Muscle of leg (tissue), 11 donors: ENCODE data around the gene LSP1. TPM values are rescaled to one million over a fixed set of nuclear protein-coding genes. Genes with fewer than 3 reads are reported as not detected.

Experiments
- DNase-seq: peaks from one replicate; pipeline ENCODE4 v3.0.0; 2013
- H3K27ac ChIP-seq: one replicate; pipeline ENCODE4 v1.5.1; 2013; ENCODE audit warnings: mild to moderate bottlenecking, low read length, control low read depth
- H3K27me3 ChIP-seq: one replicate; pipeline ENCODE4 v1.6.1; 2013; ENCODE audit warnings: low read length; ENCODE audit not compliant: control insufficient read depth, insufficient read depth
- H3K36me3 ChIP-seq: one replicate; pipeline ENCODE4 v1.6.1; 2013; ENCODE audit warnings: low read length; ENCODE audit not compliant: control insufficient read depth, insufficient read depth
- H3K4me1 ChIP-seq: one replicate; pipeline ENCODE4 v1.6.1; 2013; ENCODE audit warnings: low read length; ENCODE audit not compliant: control insufficient read depth, insufficient read depth
- H3K4me3 ChIP-seq: one replicate; pipeline ENCODE4 v1.5.1; 2013; ENCODE audit warnings: low read length, control low read depth
- H3K9me3 ChIP-seq: replicated peaks from 2 replicates; pipeline ENCODE4 v1.6.1; 2013; ENCODE audit warnings: low read depth, low read length; ENCODE audit not compliant: control insufficient read depth
- WGBS: methylation state at CpG from one replicate; pipeline ENCODE4 v1.1.5; 2013; ENCODE audit warnings: missing lambda C conversion rate; ENCODE audit not compliant: insufficient coverage; 5-methylcytosine and 5-hydroxymethylcytosine counted together
- polyA plus RNA-seq, 8 donors: library from polyadenylated mRNA; unstranded; fragments of 120-200 nt; gene quantifications; one replicate each; pipeline versions ENCODE4 v1.2.1 to v1.2.3, GENCODE V29; 2013; ENCODE audit warnings: inconsistent platforms in 1 of 8, low replicate concordance in 1 of 8; ENCODE audit not compliant: insufficient read length in 8 of 8, insufficient read depth in 1 of 8
- total RNA-seq: library from RNA; stranded (reverse); fragments of 120-200 nt; gene quantifications from one replicate; pipeline ENCODE4 v1.2.4, GENCODE V29; 2013

The LSP1 gene
- total and polyA plus RNA-seq, 9 donors = 18.2 to 61.1 (median 42.1) TPM

DNA sequence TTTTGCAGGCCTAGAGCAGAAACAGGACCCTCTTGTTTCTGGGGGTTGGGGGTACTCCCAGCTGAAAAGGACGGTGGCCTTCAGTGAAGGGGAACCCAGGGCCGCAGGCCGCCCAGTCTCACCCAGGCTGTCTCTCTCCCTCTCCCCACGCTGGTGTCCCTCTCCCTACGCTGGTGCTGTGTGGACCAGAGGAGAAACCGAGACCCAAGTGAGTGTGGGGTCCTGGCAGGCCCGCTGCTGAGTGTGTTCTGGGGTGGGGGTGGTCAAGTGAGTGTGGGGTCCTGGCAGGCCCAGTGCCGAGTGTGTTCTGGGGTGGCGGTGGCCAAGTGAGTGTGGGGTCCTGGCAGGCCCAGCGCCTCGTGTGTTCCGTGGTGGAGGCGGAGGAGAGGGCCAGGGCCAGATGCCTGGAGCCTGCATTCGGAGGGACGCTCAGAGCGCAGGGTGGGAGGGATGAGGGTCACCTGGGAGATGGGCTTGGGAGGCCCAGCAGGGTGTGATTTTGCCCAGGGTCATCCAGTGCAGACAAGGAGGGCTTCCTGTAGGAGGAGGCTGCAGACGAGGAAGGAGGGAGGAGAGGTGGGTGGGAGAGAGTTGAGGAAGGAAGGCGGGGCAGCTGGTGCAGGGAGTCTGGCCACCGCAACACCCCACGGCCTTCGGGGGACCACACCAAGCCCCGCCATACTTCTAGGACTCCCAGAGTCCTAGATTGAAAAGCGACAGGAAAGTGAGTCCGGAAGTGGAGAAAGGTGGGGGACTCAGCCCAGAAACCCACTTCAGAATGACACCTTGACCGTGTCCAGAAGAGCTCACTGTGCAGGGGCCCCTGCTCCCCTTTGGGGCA lies 77.0 kb downstream of the LSP1 start:
- H3K9me3 ChIP-seq = no peaks in the 10 kb centered on the region
- H3K4me3 ChIP-seq = no peak overlapping the region
- H3K4me1 ChIP-seq = peaks cover 89% of the 10 kb centered on the region
- WGBS = 75% methylated on average over 11 of the region's 25 CpGs
- no peaks in the 10 kb centered on the region for H3K27me3 ChIP-seq
- DNase-seq = no peak
- peak overlapping the region; percentile 99 for H3K27ac ChIP-seq
- peaks cover 75% of the 10 kb centered on the region for H3K36me3 ChIP-seq

GRCh38 chr11:1930462-1930830 lies 77.6 kb downstream of the LSP1 start:
- Histone ChIP-seq H3K27ac (peak overlapping the region; percentile 99), H3K4me1 (peaks cover 89% of the 10 kb centered on the region)
- WGBS = no CpG with 5 or more reads among the region's 9 CpGs

GRCh38 chr11:1931341-1932104 lies 78.6 kb downstream of the LSP1 start:
- Histone ChIP-seq H3K4me3 (no peak overlapping the region), H3K27ac (peak overlapping the region; percentile 99), H3K27me3 (no peaks in the 10 kb centered on the region), H3K4me1 (peaks cover 86% of the 10 kb centered on the region), H3K36me3 (peaks cover 80% of the 10 kb centered on the region), H3K9me3 (no peaks in the 10 kb centered on the region)
- DNase-seq = peak; percentile 94
- WGBS = 2% methylated on average over 6 of the region's 18 CpGs

More at GRCh38 chr11:1930462-1930830, 77.6 kb downstream of the LSP1 start:
- DNase-seq = peak; percentile 68
- Histone ChIP-seq H3K27me3 (no peaks in the 10 kb centered on the region), H3K36me3 (peaks cover 80% of the 10 kb centered on the region), H3K4me3 (no peak overlapping the region), H3K9me3 (no peaks in the 10 kb centered on the region)

GRCh38 chr11:1932105-1932480 lies 79.2 kb downstream of the LSP1 start:
- Histone ChIP-seq H3K27ac (peak overlapping the region; percentile 99), H3K4me3 (no peak overlapping the region), H3K27me3 (no peaks in the 10 kb centered on the region), H3K36me3 (peaks cover 82% of the 10 kb centered on the region), H3K4me1 (peaks cover 82% of the 10 kb centered on the region), H3K9me3 (no peaks in the 10 kb centered on the region)
- WGBS = 54% methylated on average over 6 of the region's 11 CpGs
- DNase-seq = no peak

- no peak overlapping the region for H3K4me3 ChIP-seq
- peaks cover 82% of the 10 kb centered on the region for H3K4me1 ChIP-seq
- peak overlapping the region; percentile 99 for H3K27ac ChIP-seq
- peaks cover 82% of the 10 kb centered on the region for H3K36me3 ChIP-seq
- WGBS = 100% methylated on average over 3 of the region's 4 CpGs
- H3K9me3 ChIP-seq = no peaks in the 10 kb centered on the region
- H3K27me3 ChIP-seq = no peaks in the 10 kb centered on the region
- no peak for DNase-seq
These were observed 79.8 kb downstream of the LSP1 start for GRCh38 chr11:1932681-1933080.

GRCh38 chr11:1933416-1934334 lies 80.8 kb downstream of the LSP1 start:
- H3K4me3 ChIP-seq = no peak overlapping the region
- no peak for DNase-seq
- H3K27me3 ChIP-seq = no peaks in the 10 kb centered on the region
- peaks cover 82% of the 10 kb centered on the region for H3K4me1 ChIP-seq
- peaks cover 80% of the 10 kb centered on the region for H3K36me3 ChIP-seq
- H3K27ac ChIP-seq = peak overlapping the region; percentile 35
- WGBS = 76% methylated on average over 16 of the region's 18 CpGs
- H3K9me3 ChIP-seq = no peaks in the 10 kb centered on the region

DNA sequence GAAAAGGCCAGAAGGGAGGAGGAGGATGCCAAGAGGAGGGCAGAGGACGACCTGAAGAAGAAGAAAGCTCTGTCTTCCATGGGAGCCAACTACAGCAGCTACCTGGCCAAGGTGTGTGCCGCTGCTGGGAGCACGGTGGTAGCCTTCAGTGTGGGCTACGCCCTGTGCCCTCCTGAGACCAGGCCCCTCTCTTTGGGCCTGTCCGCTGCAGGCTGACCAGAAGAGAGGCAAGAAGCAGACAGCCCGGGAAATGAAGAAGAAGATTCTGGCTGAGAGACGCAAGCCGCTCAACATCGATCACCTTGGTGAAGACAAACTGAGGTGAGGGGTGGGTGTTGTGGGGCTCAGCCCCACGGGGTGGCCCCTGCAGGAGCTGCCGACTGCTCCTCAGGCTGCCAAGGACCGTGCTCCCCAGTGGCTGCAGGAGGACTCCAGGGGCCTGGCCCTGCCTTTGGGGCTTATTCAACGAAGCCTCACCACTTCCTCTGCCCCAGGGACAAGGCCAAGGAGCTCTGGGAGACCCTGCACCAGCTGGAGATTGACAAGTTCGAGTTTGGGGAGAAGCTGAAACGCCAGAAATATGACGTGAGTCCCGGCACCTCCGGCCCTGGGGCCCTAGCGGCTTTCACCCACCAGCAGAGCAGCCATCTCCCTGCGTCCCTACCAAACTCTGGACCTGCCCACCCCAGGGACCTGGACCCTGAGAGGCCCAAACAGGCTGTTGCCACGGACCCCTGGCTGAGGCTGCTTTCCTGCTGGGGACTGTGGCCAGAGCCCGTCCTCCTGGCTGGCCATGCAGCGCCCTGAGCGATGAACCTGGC lies 81.7 kb downstream of the LSP1 start:
- peaks cover 78% of the 10 kb centered on the region for H3K4me1 ChIP-seq
- peak overlapping the region; percentile 47 for H3K27ac ChIP-seq
- H3K4me3 ChIP-seq = no peak overlapping the region
- 74% methylated on average over 21 of the region's 24 CpGs for WGBS
- no peaks in the 10 kb centered on the region for H3K27me3 ChIP-seq
- H3K36me3 ChIP-seq = peaks cover 73% of the 10 kb centered on the region
- H3K9me3 ChIP-seq = no peaks in the 10 kb centered on the region
- no peak for DNase-seq

- Histone ChIP-seq H3K27me3 (no peaks in the 10 kb centered on the region), H3K9me3 (no peaks in the 10 kb centered on the region), H3K4me1 (peaks cover 70% of the 10 kb centered on the region), H3K36me3 (peaks cover 66% of the 10 kb centered on the region), H3K27ac (peak overlapping the region; percentile 59), H3K4me3 (no peak overlapping the region)
- WGBS = 79% methylated on average over 25 of the region's 33 CpGs
- DNase-seq = no peak
These were observed 82.5 kb downstream of the LSP1 start for GRCh38 chr11:1935156-1936071.
